Mesenchymal stem cell (in vitro differentiated cells and primary cell): ENCODE measurements around the gene EDN3.

ENCODE experiments used
- DNase-seq: peaks from one replicate; pipeline ENCODE4 v3.0.0-alpha.2; 2013
- H2AFZ ChIP-seq: one replicate; pipeline ENCODE4 v1.6.1; 2013; ENCODE audit warnings: low read depth, mild to moderate bottlenecking, control low read depth, inconsistent platforms, low read length, moderate library complexity
- H2AK5ac ChIP-seq: 2 replicates; pipeline ENCODE4 v1.6.1; 2013; ENCODE audit warnings: low read length, moderate library complexity, mild to moderate bottlenecking, inconsistent platforms; ENCODE audit not compliant: severe bottlenecking
- H2BK120ac ChIP-seq: one replicate; pipeline ENCODE4 v1.6.1; 2013; ENCODE audit warnings: low read depth, mild to moderate bottlenecking, inconsistent platforms, low read length, moderate library complexity
- H2BK12ac ChIP-seq, 2 experiments: one replicate each; pipeline ENCODE4 v1.6.1; 2013; ENCODE audit warnings: inconsistent platforms in 2 of 2, low read length in 2 of 2, mild to moderate bottlenecking in 2 of 2, moderate library complexity in 2 of 2, control low read depth in 1 of 2
- H2BK15ac ChIP-seq: one replicate; pipeline ENCODE4 v1.6.1; 2013; ENCODE audit warnings: mild to moderate bottlenecking, low read depth, inconsistent platforms; ENCODE audit not compliant: poor library complexity, severe bottlenecking
- H2BK5ac ChIP-seq: 2 replicates; pipeline ENCODE4 v1.6.1; 2013; ENCODE audit warnings: low read depth, mild to moderate bottlenecking, low read length, control low read depth, inconsistent platforms; ENCODE audit not compliant: poor library complexity, severe bottlenecking
- H3K14ac ChIP-seq, 2 experiments: one replicate each; pipeline ENCODE4 v1.6.1; 2013; ENCODE audit warnings: inconsistent platforms in 2 of 2, low read length in 2 of 2, control low read depth in 1 of 2, mild to moderate bottlenecking in 1 of 2, moderate library complexity in 1 of 2
- H3K18ac ChIP-seq, 2 experiments: one replicate each; pipeline ENCODE4 v1.6.1; 2013; ENCODE audit warnings: inconsistent platforms in 2 of 2, low read length in 2 of 2, control low read depth in 1 of 2, low read depth in 1 of 2, mild to moderate bottlenecking in 1 of 2
- H3K23ac ChIP-seq, 2 experiments: one replicate each; pipeline ENCODE4 v1.6.1; 2013; ENCODE audit warnings: inconsistent platforms in 2 of 2, low read length in 2 of 2, mild to moderate bottlenecking in 2 of 2, moderate library complexity in 2 of 2, control low read depth in 1 of 2
- H3K27ac ChIP-seq: 2 replicates; pipeline ENCODE4 v1.5.1; 2013; ENCODE audit warnings: mild to moderate bottlenecking, moderate library complexity, low read length, control low read depth, inconsistent platforms; ENCODE audit not compliant: poor library complexity, severe bottlenecking
- H3K27me3 ChIP-seq, 2 experiments: 2 replicates each; pipeline versions ENCODE4 v1.6.1 to v1.7.0; 2013; ENCODE audit warnings: low read length in 2 of 2, mild to moderate bottlenecking in 2 of 2, moderate library complexity in 2 of 2, control low read depth in 1 of 2, inconsistent platforms in 1 of 2; ENCODE audit not compliant: control insufficient read depth in 1 of 2, insufficient read depth in 1 of 2
- H3K36me3 ChIP-seq, 2 experiments: 2 replicates each; pipeline versions ENCODE4 v1.6.1 to v1.7.0; 2013; ENCODE audit warnings: low read length in 2 of 2, control low read depth in 1 of 2, inconsistent platforms in 1 of 2, low read depth in 1 of 2, mild to moderate bottlenecking in 1 of 2; ENCODE audit not compliant: insufficient read depth in 2 of 2, control insufficient read depth in 1 of 2
- H3K4ac ChIP-seq, 2 experiments: one replicate each; pipeline ENCODE4 v1.6.1; 2013; ENCODE audit warnings: inconsistent platforms in 2 of 2, low read length in 2 of 2, mild to moderate bottlenecking in 2 of 2, moderate library complexity in 2 of 2, control low read depth in 1 of 2, low read depth in 1 of 2
- H3K4me1 ChIP-seq: 2 replicates; pipeline ENCODE4 v1.6.1; 2013; ENCODE audit warnings: low read depth, low read length, control low read depth; ENCODE audit not compliant: control insufficient read depth, insufficient read depth
- H3K4me2 ChIP-seq: 2 replicates; pipeline ENCODE4 v1.6.1; 2013; ENCODE audit warnings: low read length, mild to moderate bottlenecking, inconsistent platforms; ENCODE audit not compliant: poor library complexity, severe bottlenecking
- H3K4me3 ChIP-seq, 2 experiments: 2 replicates each; pipeline versions ENCODE4 v1.5.1 to v1.7.0; 2013; ENCODE audit warnings: low read length in 2 of 2, mild to moderate bottlenecking in 2 of 2, control low read depth in 1 of 2, low read depth in 1 of 2; ENCODE audit not compliant: insufficient read depth in 1 of 2
- H3K79me1 ChIP-seq: replicated peaks from 2 replicates; pipeline ENCODE4 v1.6.1; 2013; ENCODE audit warnings: mild to moderate bottlenecking, control low read depth, low read length, inconsistent platforms; ENCODE audit not compliant: poor library complexity, severe bottlenecking
- H3K9ac ChIP-seq: 2 replicates; pipeline ENCODE4 v1.7.0; 2013; ENCODE audit warnings: mild to moderate bottlenecking, low read length, moderate library complexity
- H3K9me3 ChIP-seq: 2 replicates; pipeline ENCODE4 v1.7.0; 2013; ENCODE audit warnings: mild to moderate bottlenecking, low read length; ENCODE audit not compliant: control insufficient read depth
- H4K8ac ChIP-seq: one replicate; pipeline ENCODE4 v1.6.1; 2013; ENCODE audit warnings: inconsistent platforms, mild to moderate bottlenecking, low read length, moderate library complexity
- H4K91ac ChIP-seq: one replicate; pipeline ENCODE4 v1.6.1; 2013; ENCODE audit warnings: mild to moderate bottlenecking, low read length, inconsistent platforms
- WGBS: methylation state at CpG from one replicate; pipeline ENCODE4 v1.1.7; 2013; ENCODE audit warnings: mixed read lengths; 5-methylcytosine and 5-hydroxymethylcytosine counted together

EDN3 gene

GRCh38 chr20:59258221-59258621 lies 42.2 kb upstream of the EDN3 start:
- Histone ChIP-seq H3K4me3 (no peak overlapping the region), H3K14ac (no peak overlapping the region), H2AFZ (no peak overlapping the region), H3K9ac (no peak overlapping the region), H2AK5ac (no peak overlapping the region), H3K36me3 (no peaks in the 10 kb centered on the region), H3K23ac (no peak overlapping the region), H4K8ac (no peak overlapping the region), H3K27me3 (peaks cover 0 to 48% of the 10 kb centered on the region in 2 experiments), H2BK15ac (no peak overlapping the region), H3K18ac (no peak overlapping the region), H3K79me1 (no peaks in the 10 kb centered on the region), H2BK5ac (no peak overlapping the region), H4K91ac (no peak overlapping the region), H3K4me1 (no peaks in the 10 kb centered on the region), H3K9me3 (peaks cover 5% of the 10 kb centered on the region), H3K4me2 (no peak overlapping the region), H3K4ac (no peak overlapping the region), H2BK12ac (no peak overlapping the region), H2BK120ac (no peak overlapping the region), H3K27ac (no peak overlapping the region)
- WGBS = 79% methylated on average over 2 of the region's 2 CpGs
- DNase-seq = no peak

DNA sequence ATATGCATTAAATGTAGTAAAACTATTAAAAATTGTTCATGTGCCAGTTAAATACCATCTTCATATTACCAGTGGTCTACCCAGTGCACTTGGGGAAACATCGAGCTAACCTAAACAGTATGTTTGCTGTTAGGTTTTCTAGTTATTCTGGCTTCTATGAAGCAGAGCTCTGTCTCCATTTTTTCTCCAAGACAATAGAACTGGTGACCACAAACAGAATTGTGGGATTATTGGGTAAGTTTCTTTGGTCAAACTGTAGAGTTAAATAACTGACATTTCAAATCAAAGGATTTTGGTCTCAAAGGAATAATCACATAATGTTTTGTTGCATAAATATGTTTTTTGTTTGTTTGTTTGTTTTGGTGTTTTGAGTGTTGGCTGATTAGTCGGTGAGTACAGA lies 40.5 kb upstream of the EDN3 start:
- no peak overlapping the region for H3K4ac ChIP-seq
- H2BK12ac ChIP-seq = no peak overlapping the region
- no peak overlapping the region for H4K91ac ChIP-seq
- H3K14ac ChIP-seq = no peak overlapping the region
- peaks cover 2% of the 10 kb centered on the region for H3K9me3 ChIP-seq
- no peak overlapping the region for H2BK5ac ChIP-seq
- no peak overlapping the region for H2BK120ac ChIP-seq
- no peaks in the 10 kb centered on the region for H3K4me1 ChIP-seq
- no peaks in the 10 kb centered on the region for H3K79me1 ChIP-seq
- H3K36me3 ChIP-seq = no peaks in the 10 kb centered on the region
- no peak overlapping the region for H4K8ac ChIP-seq
- H2AK5ac ChIP-seq = no peak overlapping the region
- WGBS = 61% methylated on average over 2 of the region's 2 CpGs
- H3K27me3 ChIP-seq = peaks cover 0 to 38% of the 10 kb centered on the region in 2 experiments
- H3K27ac ChIP-seq = no peak overlapping the region
- no peak for DNase-seq
- no peak overlapping the region for H3K4me3 ChIP-seq
- no peak overlapping the region for H3K18ac ChIP-seq
- no peak overlapping the region for H2AFZ ChIP-seq
- no peak overlapping the region for H2BK15ac ChIP-seq
- H3K23ac ChIP-seq = no peak overlapping the region
- H3K9ac ChIP-seq = no peak overlapping the region
- H3K4me2 ChIP-seq = no peak overlapping the region

- Histone ChIP-seq H3K18ac (no peak overlapping the region), H3K4me2 (no peak overlapping the region), H4K8ac (no peak overlapping the region), H2BK15ac (no peak overlapping the region), H2AK5ac (no peak overlapping the region), H3K27ac (no peak overlapping the region), H3K36me3 (no peaks in the 10 kb centered on the region), H3K79me1 (no peaks in the 10 kb centered on the region), H3K4me3 (no peak overlapping the region), H3K27me3 (peaks cover 0 to 34% of the 10 kb centered on the region in 2 experiments), H3K4ac (no peak overlapping the region), H2BK120ac (no peak overlapping the region), H2BK12ac (no peak overlapping the region), H3K9me3 (no peaks in the 10 kb centered on the region), H3K4me1 (no peaks in the 10 kb centered on the region), H3K9ac (no peak overlapping the region), H4K91ac (no peak overlapping the region), H2AFZ (no peak overlapping the region), H2BK5ac (no peak overlapping the region), H3K14ac (no peak overlapping the region), H3K23ac (no peak overlapping the region)
- DNase-seq = no peak
Observed at GRCh38 chr20:59265298-59265697, 35.1 kb upstream of the EDN3 start.

- Histone ChIP-seq H4K8ac (no peak overlapping the region), H2AFZ (no peak overlapping the region), H3K36me3 (no peaks in the 10 kb centered on the region), H3K27me3 (peaks cover 0 to 36% of the 10 kb centered on the region in 2 experiments), H2BK12ac (no peak overlapping the region), H2BK15ac (no peak overlapping the region), H3K23ac (no peak overlapping the region), H3K18ac (no peak overlapping the region), H3K4me1 (no peaks in the 10 kb centered on the region), H3K4me2 (no peak overlapping the region), H3K27ac (no peak overlapping the region), H3K79me1 (no peaks in the 10 kb centered on the region), H2BK120ac (no peak overlapping the region), H3K4me3 (no peak overlapping the region), H2AK5ac (no peak overlapping the region), H3K4ac (no peak overlapping the region), H2BK5ac (no peak overlapping the region), H3K14ac (no peak overlapping the region), H4K91ac (no peak overlapping the region), H3K9me3 (no peaks in the 10 kb centered on the region), H3K9ac (no peak overlapping the region)
- 28% methylated on average over 3 of the region's 3 CpGs for WGBS
- no peak for DNase-seq
Observed at GRCh38 chr20:59268870-59269269, 31.5 kb upstream of the EDN3 start.
